GM18507 (cell line): ENCODE measurements around the gene PLXNA4.
"Not testable (repeated sequence)": the region's sequence is repeated elsewhere in the genome, so short reads cannot be mapped to it uniquely, and the experiment has no call there.

Experiments
- DNase-seq: peaks from one replicate; pipeline ENCODE4 v3.0.0; 2011; ENCODE audit warnings: low read depth; ENCODE audit not compliant: insufficient read length; ENCODE audit errors: extremely low spot score
- FAIRE-seq: peaks from 2 replicates; lab custom pipeline; 2011; peaks lifted over from hg19 to GRCh38; lab: Jason Lieb, UNC

The PLXNA4 gene

GRCh38 chr7:132187391-132187790 lies 388.9 kb downstream of the PLXNA4 start:
- FAIRE-seq = no peak
- DNase-seq = no peak

GRCh38 chr7:132185150-132185549 lies 391.1 kb downstream of the PLXNA4 start:
- FAIRE-seq (no peak), DNase-seq (no peak)

- DNase-seq = no peak
- FAIRE-seq = no peak
Observed at GRCh38 chr7:132183781-132184380, 392.4 kb downstream of the PLXNA4 start.

- no peak for DNase-seq
- FAIRE-seq = no peak
Observed at GRCh38 chr7:132182992-132183391, 393.3 kb downstream of the PLXNA4 start.

GRCh38 chr7:132181946-132182685 lies 394.2 kb downstream of the PLXNA4 start:
- DNase-seq (no peak), FAIRE-seq (no peak)

GRCh38 chr7:132181371-132181770 lies 394.9 kb downstream of the PLXNA4 start:
- FAIRE-seq (no peak), DNase-seq (no peak)

GRCh38 chr7:132180481-132180880 lies 395.8 kb downstream of the PLXNA4 start:
- DNase-seq = no peak
- FAIRE-seq = no peak

GRCh38 chr7:132179681-132180080 lies 396.6 kb downstream of the PLXNA4 start:
- DNase-seq (no peak), FAIRE-seq (no peak)

GRCh38 chr7:132179080-132179430 lies 397.2 kb downstream of the PLXNA4 start:
- DNase-seq (no peak), FAIRE-seq (no peak)

GRCh38 chr7:132178402-132179079 lies 397.7 kb downstream of the PLXNA4 start:
- not testable (repeated sequence) for DNase-seq, FAIRE-seq

GRCh38 chr7:132177708-132178401 lies 398.4 kb downstream of the PLXNA4 start:
- FAIRE-seq = no peak
- no peak for DNase-seq

- DNase-seq (no peak), FAIRE-seq (no peak)
Observed at GRCh38 chr7:132176719-132177118, 399.6 kb downstream of the PLXNA4 start.

- DNase-seq (no peak), FAIRE-seq (no peak)
Observed at GRCh38 chr7:132171130-132171576, 405.1 kb downstream of the PLXNA4 start.

GRCh38 chr7:132169730-132170129 lies 406.5 kb downstream of the PLXNA4 start:
- no peak for DNase-seq
- FAIRE-seq = no peak

- DNase-seq = no peak
- FAIRE-seq = no peak
Observed at GRCh38 chr7:132168239-132168638, 408.0 kb downstream of the PLXNA4 start.

GRCh38 chr7:132165695-132166094 lies 410.6 kb downstream of the PLXNA4 start:
- not testable (repeated sequence) for FAIRE-seq, DNase-seq

GRCh38 chr7:132164558-132165125 lies 411.6 kb downstream of the PLXNA4 start:
- no peak for FAIRE-seq
- no peak for DNase-seq

GRCh38 chr7:132162556-132163144 lies 413.6 kb downstream of the PLXNA4 start:
- DNase-seq (no peak), FAIRE-seq (no peak)

- DNase-seq (no peak), FAIRE-seq (no peak)
Observed at GRCh38 chr7:132161976-132162375, 414.3 kb downstream of the PLXNA4 start.
